ENCODE measurements around the gene E2F8.

DNA sequence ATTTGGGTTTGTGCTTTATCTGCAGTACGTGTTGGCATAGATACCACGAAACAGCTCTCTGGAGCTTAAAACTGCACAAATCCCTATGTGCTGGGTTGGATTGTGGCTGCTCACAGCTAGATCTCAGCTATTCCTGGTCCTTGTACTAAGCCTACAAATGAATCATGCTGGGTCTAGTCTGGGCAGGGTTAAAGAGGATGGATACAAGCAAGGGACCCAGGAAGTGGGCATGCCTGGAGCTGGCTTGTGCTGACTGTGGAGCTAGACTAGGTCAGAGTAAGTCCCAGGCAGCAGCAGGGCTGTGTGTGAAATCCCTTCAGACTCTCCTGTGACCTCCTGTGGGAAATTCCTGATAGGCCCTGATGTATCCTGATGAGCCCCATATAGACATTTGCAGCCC lies 3.9 kb upstream of the E2F8 start:
- no peak for TF ChIP-seq POLR2AphosphoS5 (IDR thresholded peaks at IDR 0.05; ENCODE audit: low read depth)
- TF ChIP-seq, protein P1, sequence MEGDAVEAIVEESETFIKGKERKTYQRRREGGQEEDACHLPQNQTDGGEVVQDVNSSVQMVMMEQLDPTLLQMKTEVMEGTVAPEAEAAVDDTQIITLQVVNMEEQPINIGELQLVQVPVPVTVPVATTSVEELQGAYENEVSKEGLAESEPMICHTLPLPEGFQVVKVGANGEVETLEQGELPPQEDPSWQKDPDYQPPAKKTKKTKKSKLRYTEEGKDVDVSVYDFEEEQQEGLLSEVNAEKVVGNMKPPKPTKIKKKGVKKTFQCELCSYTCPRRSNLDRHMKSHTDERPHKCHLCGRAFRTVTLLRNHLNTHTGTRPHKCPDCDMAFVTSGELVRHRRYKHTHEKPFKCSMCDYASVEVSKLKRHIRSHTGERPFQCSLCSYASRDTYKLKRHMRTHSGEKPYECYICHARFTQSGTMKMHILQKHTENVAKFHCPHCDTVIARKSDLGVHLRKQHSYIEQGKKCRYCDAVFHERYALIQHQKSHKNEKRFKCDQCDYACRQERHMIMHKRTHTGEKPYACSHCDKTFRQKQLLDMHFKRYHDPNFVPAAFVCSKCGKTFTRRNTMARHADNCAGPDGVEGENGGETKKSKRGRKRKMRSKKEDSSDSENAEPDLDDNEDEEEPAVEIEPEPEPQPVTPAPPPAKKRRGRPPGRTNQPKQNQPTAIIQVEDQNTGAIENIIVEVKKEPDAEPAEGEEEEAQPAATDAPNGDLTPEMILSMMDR (conservative IDR thresholded peaks at IDR 0.05; ENCODE audit: low read depth in 2 of 2): no peak
